HUES48 (cell line): ENCODE measurements around the gene NUMBL.
A peak's percentile ranks its signal among the peaks of the same experiment; 100 is the strongest.

Experiments
- H3K27ac ChIP-seq: one replicate; pipeline ENCODE4 v1.7.0; 2013; ENCODE audit warnings: low read depth, low read length, inconsistent platforms
- H3K27me3 ChIP-seq: 2 replicates; pipeline ENCODE4 v1.6.1; 2013; ENCODE audit warnings: mild to moderate bottlenecking, low read length; ENCODE audit not compliant: control insufficient read depth, insufficient read depth
- H3K36me3 ChIP-seq: 2 replicates; pipeline ENCODE4 v1.6.1; 2013; ENCODE audit warnings: low read length; ENCODE audit not compliant: control insufficient read depth, insufficient read depth
- H3K4me1 ChIP-seq: 2 replicates; pipeline ENCODE4 v1.6.1; 2013; ENCODE audit warnings: mild to moderate bottlenecking, low read length; ENCODE audit not compliant: control insufficient read depth, insufficient read depth
- H3K4me3 ChIP-seq: 2 replicates; pipeline ENCODE4 v1.5.1; 2013; ENCODE audit warnings: mild to moderate bottlenecking, low read depth, low read length
- H3K9ac ChIP-seq: 2 replicates; pipeline ENCODE4 v1.6.1; 2013; ENCODE audit warnings: mild to moderate bottlenecking, low read depth, low read length, moderate library complexity
- H3K9me3 ChIP-seq: 2 replicates; pipeline ENCODE4 v1.6.1; 2013; ENCODE audit warnings: low read length; ENCODE audit not compliant: control insufficient read depth, insufficient read depth

NUMBL gene

GRCh38 chr19:40688987-40689338 is 1.5 kb downstream of the NUMBL start:
- H3K36me3 ChIP-seq = peaks cover 31% of the 10 kb centered on the region
- peak overlapping the region; percentile 67 for H3K4me3 ChIP-seq
- no peaks in the 10 kb centered on the region for H3K9me3 ChIP-seq
- no peaks in the 10 kb centered on the region for H3K27me3 ChIP-seq
- no peak overlapping the region for H3K9ac ChIP-seq
- H3K27ac ChIP-seq = no peak overlapping the region
- H3K4me1 ChIP-seq = peaks cover 15% of the 10 kb centered on the region

GRCh38 chr19:40688309-40688708 is 2.1 kb downstream of the NUMBL start:
- H3K27ac ChIP-seq = no peak overlapping the region
- no peak overlapping the region for H3K9ac ChIP-seq

GRCh38 chr19:40687525-40688016 is 2.9 kb downstream of the NUMBL start:
- no peak overlapping the region for H3K27ac ChIP-seq
- peaks cover 15% of the 10 kb centered on the region for H3K4me1 ChIP-seq
- peaks cover 29% of the 10 kb centered on the region for H3K36me3 ChIP-seq
- H3K27me3 ChIP-seq = no peaks in the 10 kb centered on the region
- no peak overlapping the region for H3K9ac ChIP-seq
- H3K9me3 ChIP-seq = no peaks in the 10 kb centered on the region
- no peak overlapping the region for H3K4me3 ChIP-seq

More at GRCh38 chr19:40688309-40688708, 2.1 kb downstream of the NUMBL start:
- Histone ChIP-seq H3K36me3 (peaks cover 29% of the 10 kb centered on the region), H3K4me1 (peaks cover 15% of the 10 kb centered on the region), H3K9me3 (no peaks in the 10 kb centered on the region), H3K4me3 (no peak overlapping the region), H3K27me3 (no peaks in the 10 kb centered on the region)

GRCh38 chr19:40686882-40687524 is 3.4 kb downstream of the NUMBL start:
- no peaks in the 10 kb centered on the region for H3K9me3 ChIP-seq
- H3K9ac ChIP-seq = no peak overlapping the region
- no peak overlapping the region for H3K27ac ChIP-seq
- H3K4me3 ChIP-seq = no peak overlapping the region
- H3K4me1 ChIP-seq = peaks cover 12% of the 10 kb centered on the region
- H3K36me3 ChIP-seq = peaks cover 34% of the 10 kb centered on the region
- H3K27me3 ChIP-seq = no peaks in the 10 kb centered on the region

GRCh38 chr19:40685563-40685962 is 4.9 kb downstream of the NUMBL start:
- H3K4me3 ChIP-seq = no peak overlapping the region
- no peak overlapping the region for H3K27ac ChIP-seq
- no peak overlapping the region for H3K9ac ChIP-seq
- H3K27me3 ChIP-seq = no peaks in the 10 kb centered on the region
- peaks cover 42% of the 10 kb centered on the region for H3K36me3 ChIP-seq
- H3K4me1 ChIP-seq = peaks cover 7% of the 10 kb centered on the region
- H3K9me3 ChIP-seq = no peaks in the 10 kb centered on the region

GRCh38 chr19:40685016-40685526 is 5.4 kb downstream of the NUMBL start:
- Histone ChIP-seq H3K9me3 (no peaks in the 10 kb centered on the region), H3K36me3 (peaks cover 44% of the 10 kb centered on the region), H3K4me1 (peaks cover 7% of the 10 kb centered on the region), H3K27ac (no peak overlapping the region), H3K4me3 (no peak overlapping the region), H3K27me3 (no peaks in the 10 kb centered on the region), H3K9ac (no peak overlapping the region)

GRCh38 chr19:40684280-40684679 is 6.2 kb downstream of the NUMBL start:
- Histone ChIP-seq H3K9me3 (no peaks in the 10 kb centered on the region), H3K36me3 (peaks cover 47% of the 10 kb centered on the region), H3K9ac (no peak overlapping the region), H3K4me3 (no peak overlapping the region), H3K4me1 (peaks cover 6% of the 10 kb centered on the region), H3K27me3 (no peaks in the 10 kb centered on the region), H3K27ac (no peak overlapping the region)

- no peaks in the 10 kb centered on the region for H3K9me3 ChIP-seq
- H3K36me3 ChIP-seq = peaks cover 52% of the 10 kb centered on the region
- H3K4me1 ChIP-seq = no peaks in the 10 kb centered on the region
- H3K27ac ChIP-seq = no peak overlapping the region
- no peaks in the 10 kb centered on the region for H3K27me3 ChIP-seq
- H3K9ac ChIP-seq = no peak overlapping the region
- H3K4me3 ChIP-seq = no peak overlapping the region
Measured at GRCh38 chr19:40683437-40683836, 7.0 kb downstream of the NUMBL start.

GRCh38 chr19:40682431-40682964 is 8.0 kb downstream of the NUMBL start:
- H3K27ac ChIP-seq = no peak overlapping the region
- no peaks in the 10 kb centered on the region for H3K9me3 ChIP-seq
- no peak overlapping the region for H3K4me3 ChIP-seq
- no peak overlapping the region for H3K9ac ChIP-seq
- peaks cover 61% of the 10 kb centered on the region for H3K36me3 ChIP-seq
- H3K4me1 ChIP-seq = no peaks in the 10 kb centered on the region
- H3K27me3 ChIP-seq = no peaks in the 10 kb centered on the region

GRCh38 chr19:40681039-40681438 is 9.4 kb downstream of the NUMBL start:
- no peaks in the 10 kb centered on the region for H3K27me3 ChIP-seq
- H3K4me1 ChIP-seq = no peaks in the 10 kb centered on the region
- no peak overlapping the region for H3K27ac ChIP-seq
- peaks cover 67% of the 10 kb centered on the region for H3K36me3 ChIP-seq
- H3K9ac ChIP-seq = no peak overlapping the region
- no peaks in the 10 kb centered on the region for H3K9me3 ChIP-seq
- H3K4me3 ChIP-seq = no peak overlapping the region

GRCh38 chr19:40677156-40677555 is 13.3 kb downstream of the NUMBL start:
- Histone ChIP-seq H3K9ac (no peak overlapping the region), H3K36me3 (peaks cover 73% of the 10 kb centered on the region)

More at GRCh38 chr19:40677156-40677555, 13.3 kb downstream of the NUMBL start:
- Histone ChIP-seq H3K9me3 (no peaks in the 10 kb centered on the region), H3K4me1 (no peaks in the 10 kb centered on the region), H3K4me3 (no peak overlapping the region), H3K27ac (no peak overlapping the region), H3K27me3 (no peaks in the 10 kb centered on the region)
